Stimulated activated naive CD4-positive, alpha-beta T cell (primary cell): ENCODE measurements around the gene PRPF6.
A peak's percentile ranks its signal among the peaks of the same experiment; 100 is the strongest.

Experiments
- DNase-seq, 6 experiments: peaks; one replicate each; lab custom pipeline; 2025; lab: John Stamatoyannopoulos, UW

PRPF6 gene

DNA sequence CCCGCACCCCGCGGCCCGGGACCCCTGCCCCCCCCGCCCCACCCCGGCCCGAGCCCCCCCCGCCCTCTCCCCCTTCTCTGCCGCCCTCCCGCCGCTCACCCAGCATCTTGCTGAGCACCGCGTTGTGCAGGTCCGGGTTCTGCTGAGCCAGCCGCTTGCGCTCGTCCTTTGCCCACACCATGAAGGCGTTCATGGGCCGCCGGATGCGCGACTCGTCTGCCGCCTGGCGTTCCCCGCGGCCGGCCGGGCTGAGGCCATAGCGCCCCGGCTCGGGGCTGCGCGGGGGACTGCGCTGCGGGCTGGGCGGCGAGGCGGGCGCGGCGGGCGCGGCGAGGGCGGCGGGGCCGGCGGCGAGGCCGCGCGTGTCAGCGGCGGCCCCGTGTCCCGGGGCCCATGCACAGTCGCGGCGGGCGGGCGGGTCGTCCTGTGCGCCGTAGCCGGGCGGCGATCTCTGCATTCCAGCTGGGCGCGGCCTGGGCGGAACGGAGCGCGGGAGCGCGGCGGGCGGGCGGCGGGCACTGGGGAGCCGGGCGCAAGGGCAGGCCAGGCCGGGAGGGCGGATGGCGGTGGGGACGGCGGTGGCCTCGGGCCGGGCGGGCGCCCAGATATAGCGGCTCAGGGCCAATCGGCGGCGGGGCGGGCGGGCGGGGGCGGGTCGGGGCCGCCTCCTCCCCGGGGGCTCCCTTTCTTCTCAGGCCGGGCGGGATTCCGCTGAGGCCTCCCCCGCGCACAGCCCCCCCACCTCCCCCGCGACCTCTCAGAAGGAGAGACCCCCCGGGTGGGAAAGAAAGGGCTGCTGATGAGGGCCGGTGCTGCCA, 68.3 kb downstream of the PRPF6 start, which contains the start of gene SOX18:
Gene SOX18, minus strand, starts transcription at position 580 of the 818 bp plus-strand sequence. Its CDS starts 123 bp downstream, at position 457.
- DNase-seq = peak in 1 of 6 experiments; percentile 18

- no peak for DNase-seq
Measured at GRCh38 chr20:64049878-64050260, 68.9 kb downstream of the PRPF6 start.

DNA sequence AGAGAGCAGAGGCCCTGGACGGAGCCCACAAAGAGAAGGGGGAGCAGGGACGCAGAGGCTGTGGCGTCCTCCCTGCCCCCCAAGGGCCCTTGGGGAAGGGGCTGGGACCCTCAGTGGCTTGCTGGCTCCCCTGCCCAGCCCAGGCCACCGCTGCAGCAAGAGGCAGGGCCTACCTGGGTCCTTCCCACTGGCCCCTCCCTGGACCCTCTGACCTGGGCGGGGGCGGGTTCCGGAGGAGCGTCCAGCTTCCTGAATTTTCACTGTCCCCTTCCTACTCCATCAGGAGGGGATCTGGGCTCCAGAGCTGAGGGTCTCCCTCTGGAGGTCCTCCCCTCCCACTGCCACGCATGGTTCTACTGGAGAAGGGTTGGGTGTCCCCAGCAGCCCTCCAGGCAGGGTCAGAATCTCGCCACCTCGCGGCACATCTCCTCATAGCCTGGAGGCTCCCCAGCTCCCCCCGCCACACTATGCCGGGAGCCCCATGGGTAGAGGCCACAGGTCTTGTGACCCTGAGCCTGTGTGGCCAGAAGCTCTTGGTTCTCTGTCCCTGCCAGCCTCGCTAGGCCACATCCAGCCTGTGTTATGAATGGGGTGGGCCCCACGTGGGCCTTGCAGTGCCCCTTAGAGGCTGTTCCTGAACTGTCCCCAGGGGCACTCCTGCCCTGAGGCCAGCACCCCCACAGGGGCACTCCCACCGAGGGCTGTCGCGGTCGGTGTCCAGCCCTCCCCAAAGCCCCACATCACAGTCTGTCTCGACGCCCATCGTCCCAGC, 69.5 kb downstream of the PRPF6 start:
- DNase-seq = no peak

DNA sequence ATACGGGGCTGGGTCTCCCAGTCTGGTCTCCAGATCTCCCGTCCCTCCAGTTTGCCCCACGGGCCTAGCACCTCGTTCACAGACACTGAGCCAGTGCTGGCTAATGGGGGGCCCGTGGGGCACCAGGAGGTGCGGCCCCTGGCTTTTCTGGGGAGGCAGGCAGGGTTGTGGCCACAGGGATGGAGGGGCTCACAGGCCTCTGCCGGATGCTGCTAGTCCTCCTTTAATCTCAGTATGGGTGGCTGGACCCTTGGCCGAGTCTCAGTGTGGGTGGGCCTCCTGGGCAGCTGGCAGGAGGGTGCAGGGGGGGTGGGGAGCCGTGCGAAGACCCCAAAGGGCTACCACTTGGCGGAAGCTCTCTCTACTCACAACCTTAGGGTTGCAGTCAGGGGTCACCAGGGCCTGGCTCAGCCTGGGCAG, 70.1 kb downstream of the PRPF6 start:
- no peak for DNase-seq

- no peak for DNase-seq
Measured at GRCh38 chr20:64051561-64052325, 70.8 kb downstream of the PRPF6 start.

DNA sequence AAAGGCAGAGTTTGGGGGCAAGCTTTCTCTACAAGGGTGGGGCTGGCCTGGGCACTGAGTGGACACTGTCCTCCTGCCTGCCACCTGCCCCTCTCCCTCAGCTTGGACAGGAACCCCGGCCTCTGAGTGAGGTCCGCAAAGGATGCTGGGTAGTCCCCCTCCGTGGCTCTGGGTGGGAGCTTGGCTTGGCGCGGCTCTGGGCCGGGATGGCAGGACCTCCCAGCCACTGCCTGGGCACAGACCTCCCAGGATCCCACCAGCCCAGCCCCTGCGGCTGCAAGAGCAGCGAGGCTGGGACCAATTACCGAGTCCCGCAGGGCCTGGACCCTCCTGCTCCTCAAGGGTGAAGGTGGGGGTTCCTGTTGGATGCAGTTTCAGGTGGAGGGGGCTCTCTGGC, 71.4 kb downstream of the PRPF6 start:
- no peak for DNase-seq

GRCh38 chr20:64052987-64053840, 72.3 kb downstream of the PRPF6 start:
- no peak for DNase-seq

DNA sequence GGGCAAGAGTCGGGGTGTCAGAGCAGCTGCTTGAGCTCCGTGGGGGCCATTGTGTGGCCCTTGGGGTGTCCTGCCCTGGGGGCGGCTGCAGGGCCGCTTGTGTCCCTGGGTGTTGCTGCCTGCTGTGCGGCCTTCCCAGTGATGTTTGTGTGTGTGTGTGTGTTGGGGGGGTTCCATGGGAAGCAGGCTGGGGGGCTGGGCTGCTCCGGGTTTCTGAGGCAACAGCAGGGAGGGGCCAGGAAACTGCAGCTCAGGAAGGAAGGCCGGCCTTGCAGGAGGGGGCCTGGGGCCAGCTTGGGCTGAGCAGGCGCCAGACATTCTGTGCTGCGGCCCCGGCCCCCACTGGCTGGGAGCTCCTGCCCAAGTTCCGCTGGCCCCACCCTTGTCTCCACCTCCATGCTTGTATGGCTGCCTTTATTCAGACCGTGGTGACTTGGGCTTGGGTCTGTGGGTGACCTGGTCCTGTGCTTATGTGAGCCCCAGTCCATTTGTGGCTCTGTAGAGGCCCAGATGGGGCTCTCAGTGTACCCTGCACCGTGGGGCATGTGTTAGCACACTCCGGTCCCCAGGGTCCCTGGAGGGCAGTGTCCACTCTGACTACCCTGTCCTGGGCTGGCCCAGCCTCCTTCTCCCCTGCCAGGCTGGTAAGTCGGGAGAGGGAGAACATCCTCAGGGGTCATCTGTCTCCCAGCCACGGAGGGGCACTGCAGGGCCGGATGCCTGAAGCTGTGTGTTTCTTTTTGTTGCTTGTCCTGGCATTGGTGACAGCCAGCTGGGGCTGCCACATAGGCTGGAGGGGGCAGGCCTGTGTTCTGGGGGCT, 73.1 kb downstream of the PRPF6 start:
- no peak for DNase-seq

DNA sequence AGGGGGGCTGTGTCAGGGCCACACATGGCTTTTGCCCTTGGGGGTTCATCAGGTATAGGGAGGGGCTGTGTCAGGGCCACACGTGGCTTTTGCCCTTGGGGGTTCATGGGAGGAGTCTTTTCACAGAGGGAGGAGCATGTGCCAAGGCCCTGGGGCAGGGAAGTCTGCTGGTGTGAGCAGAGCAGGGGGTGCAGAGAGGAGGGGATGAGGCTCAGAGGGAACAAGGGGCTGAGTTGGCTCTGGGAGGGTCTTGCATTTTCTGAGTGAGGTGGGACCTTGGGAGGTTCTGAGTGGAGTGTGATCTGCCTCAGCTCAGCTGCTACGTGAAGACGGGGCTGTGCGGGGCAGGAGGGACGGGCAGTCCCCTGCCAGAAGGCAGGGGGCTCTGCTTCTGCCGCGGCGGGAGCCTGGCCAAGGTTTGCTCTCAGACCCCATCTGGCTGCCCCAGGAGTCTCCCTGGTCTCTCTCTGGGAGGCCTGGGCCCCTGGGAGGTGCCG, 74.5 kb downstream of the PRPF6 start:
- DNase-seq = no peak

DNA sequence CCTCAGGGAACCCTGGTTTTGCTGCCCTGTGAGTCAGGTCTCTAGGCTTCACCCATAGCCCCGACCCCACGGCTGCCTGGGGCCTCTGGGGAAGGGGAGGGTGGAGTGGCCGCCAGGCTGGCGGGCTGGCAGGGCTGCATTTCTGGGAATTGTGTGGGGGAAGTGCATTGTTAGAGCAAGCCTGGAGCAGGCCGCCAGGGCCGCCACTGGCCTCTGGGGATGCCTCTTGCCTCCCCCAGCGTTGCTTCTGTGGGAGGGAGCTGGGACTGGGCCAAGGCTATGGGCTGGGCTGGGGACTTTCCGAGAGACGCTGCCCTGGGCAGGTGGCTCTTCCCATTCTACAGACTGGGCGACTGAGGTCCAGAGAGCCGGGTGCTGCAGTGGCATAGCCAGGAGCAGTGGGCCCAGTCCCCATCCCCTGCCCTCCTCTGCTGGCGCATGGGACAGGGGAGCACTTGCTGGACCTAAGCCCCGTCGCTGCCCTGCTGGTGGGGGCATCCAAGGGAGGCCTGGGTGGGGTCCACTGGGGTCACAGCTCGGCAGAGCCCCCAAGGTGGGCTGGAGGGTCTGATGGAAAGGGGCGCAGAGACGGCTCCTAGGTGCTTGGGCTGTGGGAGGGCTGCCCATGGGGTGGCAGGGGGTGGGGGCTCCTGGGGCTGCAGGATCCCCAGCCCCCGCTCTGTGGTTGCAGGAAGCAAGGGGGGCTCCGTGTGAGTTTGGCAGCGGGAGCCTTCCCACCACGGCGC, 75.1 kb downstream of the PRPF6 start:
- no peak for DNase-seq

DNA sequence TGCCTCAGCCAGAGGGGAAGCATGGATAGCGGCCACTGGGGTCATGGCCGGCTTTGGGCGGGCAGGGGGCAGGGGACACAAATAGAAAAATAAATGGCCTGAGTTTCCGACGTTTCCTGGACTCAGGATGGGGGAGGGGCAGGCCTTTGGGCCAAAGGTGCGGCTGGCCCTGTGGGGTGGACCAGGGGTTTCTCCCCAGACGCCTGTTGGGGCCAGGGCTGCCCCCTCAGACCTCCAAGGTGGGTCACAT, 75.6 kb downstream of the PRPF6 start:
- DNase-seq = no peak

- DNase-seq = peak in 2 of 6 experiments; percentile 25 to 31
Measured at GRCh38 chr20:64056889-64057627, 76.1 kb downstream of the PRPF6 start.

DNA sequence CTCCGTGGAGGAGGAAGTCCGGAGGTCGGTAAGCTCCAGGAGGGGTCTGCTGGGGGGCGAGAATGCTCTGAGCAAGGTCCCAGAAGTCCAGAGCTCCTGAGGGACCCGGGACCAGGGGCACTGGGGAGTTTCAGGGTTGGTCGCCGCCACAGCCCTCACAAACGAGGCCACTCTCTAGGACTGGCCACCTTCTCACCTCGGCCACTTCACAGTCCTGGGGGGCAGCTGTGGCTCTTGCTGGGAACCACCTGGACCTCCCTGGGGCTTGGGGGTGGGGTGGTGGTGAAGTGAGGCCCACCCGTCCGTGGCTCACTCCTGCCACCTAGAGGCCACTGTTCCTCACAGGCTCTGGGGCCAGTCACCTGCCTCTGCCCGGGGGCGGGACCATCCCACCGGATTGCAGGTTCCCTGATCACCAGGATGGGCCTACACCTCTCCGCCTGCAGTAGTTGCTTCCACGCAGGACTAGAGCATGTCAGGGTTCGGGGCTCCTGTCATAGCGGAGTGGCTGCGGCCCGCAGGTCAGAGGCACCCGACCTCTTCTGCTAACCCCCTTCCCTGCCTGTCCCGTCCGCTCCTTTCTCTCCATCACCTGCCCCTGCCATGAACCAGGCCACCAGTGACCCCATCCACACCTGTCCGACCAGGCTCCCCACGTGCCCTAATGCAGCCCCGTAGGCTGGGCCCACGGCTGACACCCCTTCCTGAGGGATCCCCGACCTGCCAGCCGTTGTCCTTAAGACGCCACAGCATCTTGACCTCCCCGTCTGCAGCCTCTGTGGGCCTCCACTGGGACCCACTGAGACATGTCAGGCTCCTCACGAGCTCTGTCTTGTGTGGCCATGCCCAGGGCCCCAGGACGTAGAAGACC, 76.9 kb downstream of the PRPF6 start:
- DNase-seq = peak; percentile 46 to 80 (median 70)

DNA sequence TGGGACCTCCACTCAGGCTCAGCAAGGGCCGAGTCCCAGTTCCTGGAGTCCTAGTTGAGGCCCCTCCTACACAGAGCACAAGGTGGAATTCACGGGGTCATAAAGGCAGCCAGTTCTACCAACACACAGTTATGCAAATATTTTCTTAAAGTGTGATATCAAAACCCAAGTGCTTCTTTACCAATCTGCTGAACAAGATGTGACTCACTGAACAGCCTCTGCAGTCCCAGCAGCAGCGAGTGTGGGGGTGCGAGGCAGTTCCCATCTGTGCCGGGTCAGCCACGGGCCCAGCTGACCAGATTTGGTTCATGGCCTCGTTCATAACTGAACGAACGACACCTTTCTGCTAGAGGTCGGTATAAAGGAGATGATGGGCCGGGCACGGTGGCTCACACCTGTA, 77.6 kb downstream of the PRPF6 start:
- no peak for DNase-seq

DNA sequence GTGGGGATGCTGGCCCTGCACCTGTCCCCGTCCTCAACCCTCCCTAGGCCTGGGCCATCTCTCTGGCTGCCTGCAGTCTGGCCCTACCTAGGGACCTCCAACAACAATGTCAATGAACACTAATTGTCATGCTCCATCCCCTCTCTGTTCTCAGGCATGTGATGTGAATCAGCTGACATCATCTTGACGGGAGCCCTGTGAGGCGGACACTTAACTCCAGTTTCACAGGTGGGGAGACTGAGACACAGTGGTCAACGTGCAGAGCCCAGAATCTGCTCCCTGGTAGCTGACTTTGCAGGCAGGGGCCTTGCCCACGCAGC, 81.3 kb downstream of the PRPF6 start:
- no peak for DNase-seq

GRCh38 chr20:64062596-64063388, 81.9 kb downstream of the PRPF6 start, which contains the start of gene TCEA2:
TSS of gene TCEA2 (plus strand) at chr20:64063198. CDS start at chr20:64063313, 115 bp downstream.
- DNase-seq = peak; percentile 83 to 90 (median 89)

DNA sequence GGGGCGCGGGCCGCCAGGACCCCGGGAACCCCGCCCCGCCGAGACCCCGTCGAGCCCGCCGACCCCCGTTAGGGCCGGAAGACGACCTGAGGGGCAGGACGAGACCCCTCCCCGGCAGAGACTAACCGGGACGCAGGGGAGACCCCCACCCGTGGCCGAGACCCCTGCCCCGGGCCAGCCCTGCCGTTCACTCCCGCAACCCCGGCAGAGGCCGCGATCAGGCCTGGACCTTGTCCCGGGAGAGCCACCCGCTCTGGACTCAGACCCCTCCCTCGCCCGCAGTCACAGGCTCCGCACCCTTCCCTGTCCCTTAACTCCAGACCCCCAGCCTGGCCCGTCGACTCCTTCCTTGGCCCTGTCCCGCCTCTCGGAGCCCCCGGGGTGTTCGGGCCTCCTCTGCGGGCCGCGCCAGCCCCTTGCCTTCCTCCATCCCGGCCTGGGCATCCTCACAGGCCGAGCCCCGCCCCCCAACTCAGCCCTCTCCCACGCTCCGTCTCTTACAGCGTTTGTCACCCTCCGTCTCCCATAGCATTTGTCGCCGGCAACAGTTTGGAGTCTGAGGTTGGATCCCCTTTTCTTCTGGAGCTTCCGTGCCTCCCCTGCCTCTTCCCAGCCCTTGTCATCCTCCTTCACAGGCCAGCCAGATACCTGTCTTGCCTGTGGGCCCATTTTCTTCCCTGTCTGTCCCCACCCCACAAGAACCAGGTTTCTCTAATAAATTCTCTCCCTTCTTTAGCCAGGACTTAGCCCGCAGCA, 82.6 kb downstream of the PRPF6 start:
- no peak for DNase-seq
